ENCODE measurements around the gene VSIG10. TPM values are rescaled to one million over a fixed set of nuclear protein-coding genes. Genes with fewer than 3 reads are reported as not detected.

Gene VSIG10
- total and polyA plus RNA-seq, 2 of the 4 experiments (the other 2 are of a cell fraction): 5.9 to 10.0 TPM

DNA sequence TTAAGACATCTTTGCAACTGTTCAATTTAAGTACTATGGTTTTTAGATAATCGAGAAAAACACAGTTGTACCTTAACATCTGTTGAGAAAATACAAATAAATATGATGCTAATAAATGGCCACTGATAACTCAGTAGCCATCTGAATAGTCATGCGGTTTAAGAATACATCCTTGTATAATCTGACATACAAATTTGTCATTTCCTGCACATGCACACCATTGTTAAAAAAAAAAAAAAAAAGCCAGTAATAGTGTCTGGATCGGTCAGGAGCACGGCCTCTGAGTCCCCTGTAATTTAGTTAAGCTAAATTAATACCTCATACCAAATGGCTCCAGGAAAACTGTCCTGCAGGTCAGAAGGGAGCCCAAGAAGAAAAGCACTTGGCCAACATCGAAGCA lies 70.5 kb downstream of the VSIG10 start:
- Histone ChIP-seq H3K9ac (ENCODE audit: low read depth, low read length) (no peak overlapping the region), H3K4me1 (ENCODE audit: control insufficient read depth, insufficient read depth, low read length) (no peaks in the 10 kb centered on the region), H2BK20ac (ENCODE audit: low read depth, low read length) (no peak overlapping the region), H2BK120ac (ENCODE audit: low read depth, low read length) (no peak overlapping the region), H3K9me1 (ENCODE audit: insufficient read depth, low read length) (peaks cover 4% of the 10 kb centered on the region; the same call in 1 of the 2 replicates), H3K14ac (replicated peaks; ENCODE audit: low read depth, low read length) (no peak overlapping the region), H3K23ac (ENCODE audit: low read depth, low read length) (no peak overlapping the region; the same call in 1 of the 2 replicates), H3K36me3 (ENCODE audit: control insufficient read depth, insufficient read depth, low read length) (peaks cover 56% of the 10 kb centered on the region), H3K18ac (ENCODE audit: low read depth, low read length) (no peak overlapping the region), H2BK15ac (ENCODE audit: low read depth, low read length) (no peak overlapping the region), H4K8ac (ENCODE audit: low read depth in 2 of 2, low read length in 2 of 2) (no peak overlapping the region), H3K4me3 (ENCODE audit: insufficient read depth, low read depth, low read length) (no peak overlapping the region), H3K27ac (ENCODE audit: insufficient read depth, low read length) (no peak overlapping the region), H2BK5ac (ENCODE audit: low read depth, low read length, poor library complexity, severe bottlenecking) (no peak overlapping the region), H3K56ac (ENCODE audit: extremely low read depth, insufficient read depth, low read length) (no peak overlapping the region), H2AK9ac (replicated peaks; ENCODE audit: low read depth, low read length, poor library complexity) (no peak overlapping the region), H3K4ac (ENCODE audit: low read depth, low read length) (no peak overlapping the region), H2AFZ (replicated peaks; ENCODE audit: low read length, poor library complexity) (no peak overlapping the region), H2AK5ac (ENCODE audit: low read depth, low read length) (no peak overlapping the region), H4K5ac (ENCODE audit: low read depth, low read length) (no peak overlapping the region), H4K91ac (ENCODE audit: insufficient read depth, low read depth, low read length) (no peak overlapping the region), H3K9me3 (ENCODE audit: control insufficient read depth, insufficient read depth, low read length) (no peaks in the 10 kb centered on the region), H3K4me2 (ENCODE audit: low read depth, low read length) (no peak overlapping the region), H3K79me1 (ENCODE audit: low read depth in 1 of 2, low read length in 2 of 2) (peaks cover 4 to 8% of the 10 kb centered on the region in 2 experiments; a peak in 3 of 4 replicates), H3K27me3 (ENCODE audit: control insufficient read depth, insufficient read depth, low read length) (no peaks in the 10 kb centered on the region), H4K20me1 (ENCODE audit: insufficient read depth, low read length) (peaks cover 10% of the 10 kb centered on the region; the same call in 1 of the 2 replicates)
- ChIA-PET POLR2A (ENCODE audit: unreplicated experiment) (interaction anchor here (0.6 kb wide), 1 partner anchor 10 kb away, joined by 3 read pairs; no protein-coding TSS in a partner anchor), CTCF (interaction anchor here (1.0 kb wide), 1 partner anchor 13 kb away, joined by 3 read pairs; no protein-coding TSS in a partner anchor)
- WGBS, 2 experiments (ENCODE audit: extremely low coverage in 2 of 2, insufficient read length in 1 of 2): no CpG with 5 or more reads among the region's 5 CpGs
- no peak for DNase-seq
- dilution Hi-C loops (cut with HindIII; ENCODE audit: low sequenced_read_pairs, unreplicated experiment): no loop called here
- intact Hi-C loops (cut with micrococcal nuclease): no loop called here
- TSS peak; percentile 84 for BruUV-seq (replicated peaks)
- no peak for TF ChIP-seq FOS (IDR thresholded peaks at IDR 0.05; ENCODE audit: low read depth, low read length)
- no peak for TF ChIP-seq RAD21 (IDR thresholded peaks at IDR 0.05; ENCODE audit: low read length)
- TF ChIP-seq MXI1 (IDR thresholded peaks at IDR 0.05; ENCODE audit: borderline replicate concordance, low read depth, low read length): no peak
- TF ChIP-seq RFX5 (IDR thresholded peaks at IDR 0.05; ENCODE audit: low read depth, low read length): no peak
- TF ChIP-seq SMC3 (IDR thresholded peaks at IDR 0.05; ENCODE audit: low read depth, low read length): no peak
- TF ChIP-seq, protein P1, sequence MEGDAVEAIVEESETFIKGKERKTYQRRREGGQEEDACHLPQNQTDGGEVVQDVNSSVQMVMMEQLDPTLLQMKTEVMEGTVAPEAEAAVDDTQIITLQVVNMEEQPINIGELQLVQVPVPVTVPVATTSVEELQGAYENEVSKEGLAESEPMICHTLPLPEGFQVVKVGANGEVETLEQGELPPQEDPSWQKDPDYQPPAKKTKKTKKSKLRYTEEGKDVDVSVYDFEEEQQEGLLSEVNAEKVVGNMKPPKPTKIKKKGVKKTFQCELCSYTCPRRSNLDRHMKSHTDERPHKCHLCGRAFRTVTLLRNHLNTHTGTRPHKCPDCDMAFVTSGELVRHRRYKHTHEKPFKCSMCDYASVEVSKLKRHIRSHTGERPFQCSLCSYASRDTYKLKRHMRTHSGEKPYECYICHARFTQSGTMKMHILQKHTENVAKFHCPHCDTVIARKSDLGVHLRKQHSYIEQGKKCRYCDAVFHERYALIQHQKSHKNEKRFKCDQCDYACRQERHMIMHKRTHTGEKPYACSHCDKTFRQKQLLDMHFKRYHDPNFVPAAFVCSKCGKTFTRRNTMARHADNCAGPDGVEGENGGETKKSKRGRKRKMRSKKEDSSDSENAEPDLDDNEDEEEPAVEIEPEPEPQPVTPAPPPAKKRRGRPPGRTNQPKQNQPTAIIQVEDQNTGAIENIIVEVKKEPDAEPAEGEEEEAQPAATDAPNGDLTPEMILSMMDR (conservative IDR thresholded peaks at IDR 0.05; ENCODE audit: low read depth, low read length): no peak
- no peak for TF ChIP-seq CEBPB (IDR thresholded peaks at IDR 0.05; ENCODE audit: low read depth, low read length)
- no peak for ATAC-seq (ENCODE audit: low read depth)
- in situ Hi-C loops (cut with MboI; ENCODE audit: low sequenced_read_pairs): loop anchor here (25.0 kb wide), 1 partner anchor 354 kb away; the partner anchor contains the start of gene SUDS3

Data from IMR-90 (cell line).